SK-N-SH treated with all-trans-retinoic acid at 6 μM for 48 hours (cell line): ENCODE measurements around the gene ARRDC4.

Experiments
- ATAC-seq: fragments of 200-7000 bp; cut with Tn5 transposase; 3 replicates; pipeline ENCODE4 v1.9.1; 2020; ENCODE audit warnings: mild to moderate bottlenecking, moderate library complexity
- ARNTL ChIP-seq: fragments of 450-650 bp; formaldehyde crosslinking; IDR thresholded peaks from 2 replicates; pipeline ENCODE4 v1.5.0; 2020; ENCODE audit warnings: low read depth, mild to moderate bottlenecking, moderate library complexity, borderline replicate concordance
- BACH2 ChIP-seq: fragments of 250-450 bp; sonication (Bioruptor Pico); IDR thresholded peaks from 2 replicates; pipeline ENCODE4 v1.9.0; 2021; ENCODE audit warnings: mild to moderate bottlenecking, borderline replicate concordance
- CREB5 ChIP-seq: fragments of 250-450 bp; sonication (Bioruptor Pico); IDR thresholded peaks from 2 replicates; pipeline ENCODE4 v1.5.1; 2020; ENCODE audit warnings: low read depth, mild to moderate bottlenecking, moderate library complexity
- CSDC2 ChIP-seq: fragments of 250-450 bp; sonication (Bioruptor Pico); IDR thresholded peaks from 2 replicates; pipeline ENCODE4 v1.5.0; 2020; ENCODE audit warnings: mild to moderate bottlenecking, moderate library complexity
- ESRRG ChIP-seq: fragments of 250-450 bp; sonication (Bioruptor Pico); IDR thresholded peaks from 2 replicates; pipeline ENCODE4 v1.6.1; 2021; ENCODE audit warnings: mild to moderate bottlenecking
- GLIS3 ChIP-seq: fragments of 250-450 bp; sonication (Bioruptor Pico); IDR thresholded peaks from 2 replicates; pipeline ENCODE4 v1.5.0; 2020; ENCODE audit warnings: mild to moderate bottlenecking, moderate library complexity
- ISL1 ChIP-seq: fragments of 250-450 bp; sonication (Bioruptor Pico); IDR thresholded peaks from 2 replicates; pipeline ENCODE4 v2.1.2; 2022; ENCODE audit warnings: mild to moderate bottlenecking, moderate library complexity
- OSR1 ChIP-seq: fragments of 250-450 bp; sonication (Bioruptor Pico); IDR thresholded peaks from 2 replicates; pipeline ENCODE4 v1.8.0; 2022; ENCODE audit warnings: moderate library complexity, mild to moderate bottlenecking, inconsistent platforms
- PATZ1 ChIP-seq: fragments of 250-450 bp; sonication (Bioruptor Pico); IDR thresholded peaks from 2 replicates; pipeline ENCODE4 v1.8.0; 2020; ENCODE audit warnings: mild to moderate bottlenecking, moderate library complexity, borderline replicate concordance
- POU6F1 ChIP-seq: fragments of 250-450 bp; sonication (Bioruptor Pico); IDR thresholded peaks from 2 replicates; pipeline ENCODE4 v1.8.0; 2021; ENCODE audit warnings: low read depth, mild to moderate bottlenecking, moderate library complexity, borderline replicate concordance
- PPARA ChIP-seq: fragments of 250-450 bp; sonication (Bioruptor Pico); IDR thresholded peaks from 2 replicates; pipeline ENCODE4 v1.5.0; 2020; ENCODE audit warnings: mild to moderate bottlenecking, borderline replicate concordance
- RARB ChIP-seq: fragments of 250-450 bp; sonication (Bioruptor Pico); IDR thresholded peaks from 2 replicates; pipeline ENCODE4 v1.8.0; 2021; ENCODE audit warnings: mild to moderate bottlenecking, moderate library complexity
- TCF4 ChIP-seq: fragments of 250-450 bp; sonication (Bioruptor Pico); IDR thresholded peaks from 2 replicates; pipeline ENCODE4 v1.8.0; 2021; ENCODE audit warnings: mild to moderate bottlenecking, moderate library complexity, borderline replicate concordance
- TOX ChIP-seq: fragments of 250-450 bp; sonication (Bioruptor Pico); IDR thresholded peaks from 2 replicates; pipeline ENCODE4 v1.8.0; 2021; ENCODE audit warnings: mild to moderate bottlenecking, moderate library complexity, borderline replicate concordance
- TSHZ2 ChIP-seq: fragments of 250-450 bp; sonication (Bioruptor Pico); IDR thresholded peaks from 2 replicates; pipeline ENCODE4 v1.5.0; 2020; ENCODE audit warnings: mild to moderate bottlenecking, moderate library complexity
- ZC3H10 ChIP-seq: fragments of 250-450 bp; sonication (Bioruptor Pico); IDR thresholded peaks from 2 replicates; pipeline ENCODE4 v1.5.1; 2021; ENCODE audit warnings: mild to moderate bottlenecking, moderate library complexity
- ZNF565 ChIP-seq: fragments of 450-650 bp; formaldehyde crosslinking; conservative IDR thresholded peaks from 2 replicates; pipeline ENCODE4 v1.5.0; 2020; ENCODE audit warnings: low read depth, mild to moderate bottlenecking, moderate library complexity
- ZNF70 ChIP-seq: fragments of 450-650 bp; formaldehyde crosslinking; IDR thresholded peaks from 2 replicates; pipeline ENCODE4 v1.5.0; 2020; ENCODE audit warnings: mild to moderate bottlenecking, moderate library complexity
- ZNF8 ChIP-seq: fragments of 450-650 bp; formaldehyde crosslinking; IDR thresholded peaks from 2 replicates; pipeline ENCODE4 v1.5.0; 2020; ENCODE audit warnings: mild to moderate bottlenecking, moderate library complexity

The ARRDC4 gene

GRCh38 chr15:97941572-97941971 lies 18.9 kb upstream of the ARRDC4 start:
- no peak for ATAC-seq
- TF ChIP-seq PPARA (CRISPR knock-in tag) (no peak), ARNTL (CRISPR knock-in tag) (no peak), PATZ1 (CRISPR knock-in tag) (no peak), ZNF565 (CRISPR knock-in tag) (no peak), BACH2 (CRISPR knock-in tag) (no peak), ZNF70 (CRISPR knock-in tag) (no peak), TSHZ2 (CRISPR knock-in tag) (no peak), TCF4 (CRISPR knock-in tag) (no peak), ISL1 (CRISPR knock-in tag) (no peak)

GRCh38 chr15:97944724-97945123 lies 15.8 kb upstream of the ARRDC4 start:
- no peak for ATAC-seq
- TF ChIP-seq ESRRG (CRISPR knock-in tag) (no peak), ZNF8 (CRISPR knock-in tag) (no peak), BACH2 (CRISPR knock-in tag) (no peak), POU6F1 (CRISPR knock-in tag) (no peak), OSR1 (no peak), RARB (CRISPR knock-in tag) (no peak), ZNF70 (CRISPR knock-in tag) (no peak), TCF4 (CRISPR knock-in tag) (no peak), ZC3H10 (CRISPR knock-in tag) (no peak), CSDC2 (CRISPR knock-in tag) (no peak), CREB5 (no peak)
- TF ChIP-seq, all 23 proteins: peak for 0

GRCh38 chr15:97947465-97948260 lies 12.8 kb upstream of the ARRDC4 start:
- no peak for TF ChIP-seq ZNF70 (CRISPR knock-in tag)
- TF ChIP-seq GLIS3 (CRISPR knock-in tag), result no peak
- no peak for TF ChIP-seq ISL1 (CRISPR knock-in tag)
- TF ChIP-seq POU6F1 (CRISPR knock-in tag), result no peak
- TF ChIP-seq ZNF8 (CRISPR knock-in tag), result no peak
- no peak for TF ChIP-seq ZC3H10 (CRISPR knock-in tag)
- TF ChIP-seq TSHZ2 (CRISPR knock-in tag), result no peak
- TF ChIP-seq CREB5, result no peak
- no peak for TF ChIP-seq TOX
- no peak for ATAC-seq
